Prostate gland (tissue), 2 donors: ENCODE results near the gene LYPD6B. TPM values are rescaled to one million over a fixed set of nuclear protein-coding genes. Genes with fewer than 3 reads are reported as not detected.

ENCODE experiments used
- DNase-seq: peaks from one replicate; pipeline ENCODE4 v3.0.0-alpha.2; 2019; ENCODE audit warnings: low spot score
- H3K27ac ChIP-seq, 2 donors: fragments of 200-600 bp; sonication (generic); 2 replicates each; pipeline ENCODE4 v1.5.1; 2017 to 2019
- H3K27me3 ChIP-seq: fragments of 200-600 bp; sonication (generic); replicated peaks from 2 replicates; pipeline ENCODE4 v1.5.1; 2019; ENCODE audit not compliant: insufficient read depth
- H3K36me3 ChIP-seq, 2 donors: fragments of 200-600 bp; sonication (generic); 1 replicate in 1 of 2; 2 replicates in 1 of 2; pipeline versions ENCODE4 v1.5.1 to v1.8.1; 2017 to 2019
- H3K4me1 ChIP-seq: fragments of 200-600 bp; sonication (generic); replicated peaks from 2 replicates; pipeline ENCODE4 v1.5.1; 2019
- H3K4me3 ChIP-seq, 2 donors: fragments of 200-600 bp; sonication (generic); 2 replicates each; pipeline ENCODE4 v1.5.1; 2017 to 2019
- H3K9me3 ChIP-seq: fragments of 200-600 bp; sonication (generic); 2 replicates; pipeline ENCODE4 v1.5.1; 2017
- POLR2A ChIP-seq: fragments of 450-650 bp; IDR thresholded peaks from one replicate; pipeline ENCODE4 v1.6.1; 2016; ENCODE audit warnings: antibody characterized with exemption, mild to moderate bottlenecking
- POLR2AphosphoS5 ChIP-seq: sonication (generic); formaldehyde crosslinking; IDR thresholded peaks from one replicate; pipeline ENCODE4 v1.6.1; 2017; ENCODE audit warnings: antibody characterized with exemption
- WGBS: methylation state at CpG from one replicate; pipeline ENCODE4 v1.1.5; 2018; 5-methylcytosine and 5-hydroxymethylcytosine counted together
- intact Hi-C: fragments of 100-400 bp; cut with DNase I; formaldehyde crosslinking; loops from one replicate; pipeline ENCODE4 v1.14.2; 2022
- total RNA-seq, 2 donors: library from RNA; depleted of rRNA; stranded (reverse); fragments of >200 nt; gene quantifications; one replicate each; pipeline ENCODE4 v1.1.0, GENCODE V29; 2016
- TF ChIP-seq, protein P1 (sequence below), 4 experiments: fragments of 200-600 bp in 2 of 4; fragments of 450-650 bp in 2 of 4; sonication (generic) in 2 of 4; IDR thresholded peaks; 1 replicate in 3 of 4; 2 replicates in 1 of 4; pipeline ENCODE4 v1.5.1; 2016 to 2019; ENCODE audit warnings: antibody characterized with exemption in 4 of 4, mild to moderate bottlenecking in 2 of 4, moderate library complexity in 2 of 4

LYPD6B gene
- total RNA-seq, 2 donors from 2014 or later: 16.8 to 17.8 TPM

DNA sequence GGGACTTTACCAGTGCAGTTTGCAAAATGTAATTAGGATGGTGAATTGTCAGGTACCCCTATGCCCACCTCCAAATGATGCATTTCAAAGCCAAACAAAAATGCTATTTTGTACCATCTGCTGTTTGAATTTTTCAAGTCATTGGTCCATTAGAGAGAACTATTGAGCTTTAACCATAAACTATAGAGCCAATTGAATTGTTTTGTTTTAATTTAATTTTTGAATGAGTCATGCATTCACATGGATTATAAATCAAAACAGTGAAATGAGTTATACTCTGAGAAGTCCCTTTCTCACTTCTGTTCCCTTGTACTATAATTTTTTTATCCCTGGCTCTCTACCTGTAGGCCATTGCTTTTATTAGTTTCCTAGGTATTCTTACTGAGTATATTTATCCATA is 151.3 kb downstream of the LYPD6B start:
- H3K27me3 ChIP-seq: no peaks in the 10 kb centered on the region
- intact Hi-C loops: no loop called here
- DNase-seq: no peak
- H3K4me3 ChIP-seq: no peak overlapping the region
- H3K27ac ChIP-seq: no peak overlapping the region
- no peaks in the 10 kb centered on the region for H3K36me3 ChIP-seq
- H3K9me3 ChIP-seq: no peaks in the 10 kb centered on the region
- TF ChIP-seq, protein P1, sequence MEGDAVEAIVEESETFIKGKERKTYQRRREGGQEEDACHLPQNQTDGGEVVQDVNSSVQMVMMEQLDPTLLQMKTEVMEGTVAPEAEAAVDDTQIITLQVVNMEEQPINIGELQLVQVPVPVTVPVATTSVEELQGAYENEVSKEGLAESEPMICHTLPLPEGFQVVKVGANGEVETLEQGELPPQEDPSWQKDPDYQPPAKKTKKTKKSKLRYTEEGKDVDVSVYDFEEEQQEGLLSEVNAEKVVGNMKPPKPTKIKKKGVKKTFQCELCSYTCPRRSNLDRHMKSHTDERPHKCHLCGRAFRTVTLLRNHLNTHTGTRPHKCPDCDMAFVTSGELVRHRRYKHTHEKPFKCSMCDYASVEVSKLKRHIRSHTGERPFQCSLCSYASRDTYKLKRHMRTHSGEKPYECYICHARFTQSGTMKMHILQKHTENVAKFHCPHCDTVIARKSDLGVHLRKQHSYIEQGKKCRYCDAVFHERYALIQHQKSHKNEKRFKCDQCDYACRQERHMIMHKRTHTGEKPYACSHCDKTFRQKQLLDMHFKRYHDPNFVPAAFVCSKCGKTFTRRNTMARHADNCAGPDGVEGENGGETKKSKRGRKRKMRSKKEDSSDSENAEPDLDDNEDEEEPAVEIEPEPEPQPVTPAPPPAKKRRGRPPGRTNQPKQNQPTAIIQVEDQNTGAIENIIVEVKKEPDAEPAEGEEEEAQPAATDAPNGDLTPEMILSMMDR (IDR thresholded peaks at IDR 0.05): no peak
- TF ChIP-seq POLR2AphosphoS5: no peak
- TF ChIP-seq POLR2A: no peak
- no peaks in the 10 kb centered on the region for H3K4me1 ChIP-seq

DNA sequence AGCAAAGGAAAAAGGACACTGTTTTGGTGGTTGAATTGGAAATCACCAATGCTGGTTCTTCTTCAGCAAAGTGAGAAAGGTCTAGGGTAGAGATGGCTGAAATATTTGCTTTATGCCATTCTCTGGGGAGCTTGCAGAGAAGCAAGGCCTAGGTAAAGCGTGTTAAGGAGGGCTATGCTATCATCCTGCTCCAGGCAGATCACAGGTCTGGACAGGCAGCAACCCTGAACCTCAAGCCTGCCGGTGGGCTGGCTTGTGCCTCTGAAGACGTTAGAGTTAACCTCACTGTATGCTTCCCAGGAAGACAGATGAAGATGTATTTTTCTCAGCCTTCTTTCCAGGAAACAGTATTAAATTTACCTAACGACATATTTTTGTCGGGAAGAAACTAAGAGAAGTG is 153.4 kb downstream of the LYPD6B start:
- H3K4me3 ChIP-seq: no peak overlapping the region
- DNase-seq: no peak
- no peaks in the 10 kb centered on the region for H3K36me3 ChIP-seq
- WGBS: 73% methylated on average over 5 of the region's 5 CpGs
- intact Hi-C loops: no loop called here
- no peaks in the 10 kb centered on the region for H3K27me3 ChIP-seq
- H3K4me1 ChIP-seq: no peaks in the 10 kb centered on the region
- no peak for TF ChIP-seq POLR2AphosphoS5
- H3K27ac ChIP-seq: no peak overlapping the region
- no peaks in the 10 kb centered on the region for H3K9me3 ChIP-seq

DNA sequence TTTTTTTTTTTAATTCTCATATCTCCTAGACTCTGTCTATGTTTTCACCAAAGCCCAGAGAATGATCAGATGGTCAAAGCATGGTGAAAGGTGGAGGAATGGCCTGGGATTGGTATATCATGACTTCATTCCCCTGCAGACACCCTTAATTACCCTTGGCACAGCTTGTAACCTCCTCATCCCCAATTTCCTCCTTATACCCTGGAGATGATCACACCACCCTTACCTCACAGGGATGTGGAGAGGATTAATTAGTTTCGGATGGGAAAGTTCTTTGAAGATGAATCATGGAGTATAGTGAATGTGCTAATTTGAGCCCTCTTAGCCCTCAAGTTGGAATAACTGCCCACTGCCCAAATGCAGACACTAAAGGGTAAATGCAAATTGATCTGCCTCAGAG is 153.9 kb downstream of the LYPD6B start:
- DNase-seq: no peak
- Histone ChIP-seq H3K4me1 (no peaks in the 10 kb centered on the region), H3K4me3 (no peak overlapping the region), H3K36me3 (no peaks in the 10 kb centered on the region), H3K27ac (no peak overlapping the region), H3K27me3 (no peaks in the 10 kb centered on the region), H3K9me3 (no peaks in the 10 kb centered on the region)
- intact Hi-C loops: no loop called here
- no peak for TF ChIP-seq POLR2A
- TF ChIP-seq, protein P1 (IDR thresholded peaks at IDR 0.05): no peak
- no peak for TF ChIP-seq POLR2AphosphoS5
- 100% methylated on average over 1 of the region's 1 CpG for WGBS

DNA sequence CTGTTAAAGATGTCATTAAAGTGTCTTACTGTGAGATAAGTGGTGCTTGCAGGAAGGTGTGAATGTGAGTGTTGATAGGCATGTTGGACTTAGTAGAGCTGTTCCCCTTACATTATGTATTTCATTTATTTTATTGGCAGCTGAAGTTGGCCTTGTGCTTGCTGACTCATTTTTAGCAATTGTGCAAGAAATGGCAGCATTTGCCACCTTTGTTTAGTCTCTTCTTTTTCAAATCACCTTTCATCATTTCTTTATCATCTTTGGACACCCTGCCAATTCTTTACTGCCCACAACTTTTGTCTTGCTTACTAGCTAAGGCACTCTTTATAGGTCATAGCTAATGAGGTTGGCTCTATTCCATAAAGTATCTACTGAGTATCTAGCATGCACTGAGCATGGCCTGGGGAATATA is 161.6 kb downstream of the LYPD6B start:
- no peak overlapping the region for H3K4me3 ChIP-seq
- no peaks in the 10 kb centered on the region for H3K4me1 ChIP-seq
- no peaks in the 10 kb centered on the region for H3K9me3 ChIP-seq
- intact Hi-C loops: no loop called here
- no peaks in the 10 kb centered on the region for H3K27me3 ChIP-seq
- TF ChIP-seq, protein P1 (IDR thresholded peaks at IDR 0.05): no peak
- no peak for TF ChIP-seq POLR2A
- no peak overlapping the region for H3K27ac ChIP-seq
- no peaks in the 10 kb centered on the region for H3K36me3 ChIP-seq
- no peak for DNase-seq

DNA sequence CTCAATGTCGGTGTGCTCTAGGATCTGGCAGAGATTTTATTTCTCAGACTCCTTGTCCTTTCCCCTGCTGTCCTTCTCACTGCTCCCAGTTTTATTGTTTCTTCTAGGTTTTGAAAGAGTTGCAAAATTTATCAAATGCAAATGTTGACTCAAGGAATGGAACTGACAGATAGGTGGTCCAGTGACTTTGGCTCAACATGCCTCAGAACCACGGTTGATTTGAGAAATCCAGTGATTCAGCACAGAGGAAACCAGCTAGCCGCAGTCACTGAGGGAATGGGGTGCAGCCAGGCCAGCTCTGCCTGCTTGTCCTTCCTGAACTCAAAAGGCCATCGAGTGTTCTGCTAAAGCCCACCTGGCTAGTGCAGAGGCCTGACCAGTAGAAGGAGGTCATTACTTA is 166.2 kb downstream of the LYPD6B start:
- Histone ChIP-seq H3K27ac (no peak overlapping the region), H3K9me3 (no peaks in the 10 kb centered on the region), H3K4me3 (no peak overlapping the region), H3K27me3 (no peaks in the 10 kb centered on the region), H3K36me3 (no peaks in the 10 kb centered on the region), H3K4me1 (no peaks in the 10 kb centered on the region)
- intact Hi-C loops: no loop called here
- TF ChIP-seq, protein P1 (IDR thresholded peaks at IDR 0.05): no peak
- no peak for TF ChIP-seq POLR2A
- TF ChIP-seq POLR2AphosphoS5: no peak
- 66% methylated on average over 4 of the region's 4 CpGs for WGBS
- DNase-seq: no peak

DNA sequence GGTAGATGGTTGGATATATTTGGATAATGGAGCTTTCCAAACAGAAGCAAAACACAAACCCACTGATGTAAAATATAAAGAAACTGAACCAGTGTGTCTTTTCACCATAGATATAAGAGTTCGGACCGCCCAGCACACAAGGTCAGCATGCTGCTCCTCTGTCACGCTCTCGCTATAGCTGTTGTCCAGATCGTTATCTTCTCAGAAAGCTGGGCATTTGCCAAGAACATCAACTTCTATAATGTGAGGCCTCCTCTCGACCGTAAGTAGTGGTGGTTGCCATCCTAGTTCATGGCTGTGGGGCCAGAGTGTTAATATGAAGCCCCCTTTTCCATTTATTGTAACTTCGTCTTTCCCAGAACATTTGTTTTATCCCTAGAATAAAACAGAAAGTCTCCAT is 166.6 kb downstream of the LYPD6B start:
- DNase-seq: no peak
- TF ChIP-seq, protein P1 (IDR thresholded peaks at IDR 0.05): no peak
- TF ChIP-seq POLR2A: no peak
- no peak for TF ChIP-seq POLR2AphosphoS5
- no peaks in the 10 kb centered on the region for H3K36me3 ChIP-seq
- no peaks in the 10 kb centered on the region for H3K9me3 ChIP-seq
- H3K27ac ChIP-seq: no peak overlapping the region
- H3K27me3 ChIP-seq: no peaks in the 10 kb centered on the region
- H3K4me1 ChIP-seq: no peaks in the 10 kb centered on the region
- H3K4me3 ChIP-seq: no peak overlapping the region
- intact Hi-C loops: no loop called here
- WGBS: 75% methylated on average over 8 of the region's 8 CpGs
